Muscle of leg (tissue), 11 donors: Measurements from ENCODE around the gene EDEM2. TPM values are rescaled to one million over a fixed set of nuclear protein-coding genes. Genes with fewer than 3 reads are reported as not detected.
"Not testable (repeated sequence)": the region's sequence is repeated elsewhere in the genome, so short reads cannot be mapped to it uniquely, and the experiment has no call there.

Experiments
- DNase-seq: peaks from one replicate; pipeline ENCODE4 v3.0.0; 2013
- H3K27ac ChIP-seq: one replicate; pipeline ENCODE4 v1.5.1; 2013; ENCODE audit warnings: mild to moderate bottlenecking, low read length, control low read depth
- H3K27me3 ChIP-seq: one replicate; pipeline ENCODE4 v1.6.1; 2013; ENCODE audit warnings: low read length; ENCODE audit not compliant: control insufficient read depth, insufficient read depth
- H3K36me3 ChIP-seq: one replicate; pipeline ENCODE4 v1.6.1; 2013; ENCODE audit warnings: low read length; ENCODE audit not compliant: control insufficient read depth, insufficient read depth
- H3K4me1 ChIP-seq: one replicate; pipeline ENCODE4 v1.6.1; 2013; ENCODE audit warnings: low read length; ENCODE audit not compliant: control insufficient read depth, insufficient read depth
- H3K4me3 ChIP-seq: one replicate; pipeline ENCODE4 v1.5.1; 2013; ENCODE audit warnings: low read length, control low read depth
- H3K9me3 ChIP-seq: replicated peaks from 2 replicates; pipeline ENCODE4 v1.6.1; 2013; ENCODE audit warnings: low read depth, low read length; ENCODE audit not compliant: control insufficient read depth
- WGBS: methylation state at CpG from one replicate; pipeline ENCODE4 v1.1.5; 2013; ENCODE audit warnings: missing lambda C conversion rate; ENCODE audit not compliant: insufficient coverage; 5-methylcytosine and 5-hydroxymethylcytosine counted together
- polyA plus RNA-seq, 8 donors: library from polyadenylated mRNA; unstranded; fragments of 120-200 nt; gene quantifications; one replicate each; pipeline versions ENCODE4 v1.2.1 to v1.2.3, GENCODE V29; 2013; ENCODE audit warnings: inconsistent platforms in 1 of 8, low replicate concordance in 1 of 8; ENCODE audit not compliant: insufficient read length in 8 of 8, insufficient read depth in 1 of 8
- total RNA-seq: library from RNA; stranded (reverse); fragments of 120-200 nt; gene quantifications from one replicate; pipeline ENCODE4 v1.2.4, GENCODE V29; 2013

Gene EDEM2
- total and polyA plus RNA-seq, 9 donors: 7.4 to 10.8 (median 9.4) TPM

GRCh38 chr20:35088231-35089145 is 58.6 kb downstream of the EDEM2 start:
- Histone ChIP-seq H3K4me3 (no peak overlapping the region), H3K9me3 (no peaks in the 10 kb centered on the region), H3K36me3 (peaks cover 9% of the 10 kb centered on the region), H3K27me3 (no peaks in the 10 kb centered on the region), H3K4me1 (peaks cover 14% of the 10 kb centered on the region), H3K27ac (no peak overlapping the region)
- no CpG with 5 or more reads among the region's 2 CpGs for WGBS
- DNase-seq: peak; percentile 11

DNA sequence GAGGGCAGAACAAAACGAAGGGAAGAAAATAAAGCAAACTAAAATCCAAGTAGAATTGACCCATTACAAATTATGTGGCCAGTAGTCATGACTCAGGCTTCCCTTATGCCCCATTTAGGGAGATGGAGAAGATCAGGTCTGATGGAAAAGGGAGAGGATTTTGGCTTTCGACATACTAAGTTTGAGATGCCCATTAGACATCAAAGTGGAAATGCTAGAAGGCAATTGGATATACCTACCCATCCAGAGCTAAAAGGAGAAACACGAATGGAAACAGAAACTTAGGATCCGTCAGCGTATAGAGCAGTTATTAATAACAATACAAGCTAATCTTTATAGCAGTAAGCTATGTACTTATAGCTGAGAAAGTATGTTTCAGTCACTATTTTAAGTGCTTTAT is 59.3 kb downstream of the EDEM2 start:
- no peak for DNase-seq
- peaks cover 10% of the 10 kb centered on the region for H3K4me1 ChIP-seq
- H3K4me3 ChIP-seq: no peak overlapping the region
- peaks cover 9% of the 10 kb centered on the region for H3K36me3 ChIP-seq
- H3K27ac ChIP-seq: no peak overlapping the region
- WGBS: no CpG with 5 or more reads among the region's 5 CpGs
- H3K27me3 ChIP-seq: no peaks in the 10 kb centered on the region
- H3K9me3 ChIP-seq: no peaks in the 10 kb centered on the region

DNA sequence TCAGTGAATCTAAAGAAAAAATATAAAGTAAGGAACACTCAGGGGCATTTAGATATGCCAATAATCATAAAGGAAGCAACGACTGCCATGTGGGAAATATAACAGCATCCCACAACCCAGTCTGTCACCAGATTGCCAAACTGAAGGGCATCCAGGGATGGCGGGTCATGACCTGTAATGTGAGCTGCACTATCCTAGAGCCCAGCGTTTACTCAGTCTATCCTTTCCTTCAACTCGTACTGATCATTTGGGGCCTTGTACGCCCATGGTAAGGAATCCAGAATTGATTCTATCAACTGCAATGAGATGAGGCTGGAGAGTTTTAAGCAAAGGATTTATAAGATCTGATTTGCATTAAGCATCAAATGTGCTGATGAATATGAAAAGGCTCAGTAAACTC is 59.8 kb downstream of the EDEM2 start:
- Histone ChIP-seq H3K27ac (no peak overlapping the region), H3K4me3 (no peak overlapping the region), H3K4me1 (peaks cover 10% of the 10 kb centered on the region), H3K27me3 (no peaks in the 10 kb centered on the region), H3K36me3 (peaks cover 9% of the 10 kb centered on the region), H3K9me3 (no peaks in the 10 kb centered on the region)
- DNase-seq: no peak
- 90% methylated on average over 2 of the region's 5 CpGs for WGBS

GRCh38 chr20:35085477-35086225 is 61.5 kb downstream of the EDEM2 start:
- no peaks in the 10 kb centered on the region for H3K4me1 ChIP-seq
- no peak overlapping the region for H3K27ac ChIP-seq
- WGBS: 100% methylated on average over 3 of the region's 11 CpGs
- H3K27me3 ChIP-seq: no peaks in the 10 kb centered on the region
- no peak overlapping the region for H3K4me3 ChIP-seq
- DNase-seq: no peak
- H3K9me3 ChIP-seq: no peaks in the 10 kb centered on the region
- peaks cover 9% of the 10 kb centered on the region for H3K36me3 ChIP-seq

DNA sequence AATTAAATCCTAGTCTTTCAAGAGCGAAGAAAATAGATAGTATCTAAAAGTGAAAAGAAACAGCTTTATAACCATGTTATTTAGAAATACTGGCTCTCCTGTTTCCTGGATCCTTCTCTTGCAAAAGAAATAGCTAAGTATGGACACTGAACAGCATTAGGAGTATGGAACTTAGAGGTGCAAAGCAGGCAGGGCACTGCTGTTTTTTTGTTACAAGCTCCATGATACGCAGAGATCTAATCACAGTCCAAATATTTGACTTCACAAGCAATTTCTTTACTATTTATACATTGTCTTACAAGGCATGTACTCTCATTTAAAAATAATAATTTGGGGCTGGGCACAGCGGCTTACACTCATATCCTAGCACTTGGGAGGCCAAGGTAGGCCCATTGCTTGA is 62.1 kb downstream of the EDEM2 start:
- no CpG with 5 or more reads among the region's 3 CpGs for WGBS
- Histone ChIP-seq H3K36me3 (peaks cover 9% of the 10 kb centered on the region), H3K4me3 (no peak overlapping the region), H3K27ac (no peak overlapping the region), H3K9me3 (no peaks in the 10 kb centered on the region), H3K27me3 (no peaks in the 10 kb centered on the region), H3K4me1 (no peaks in the 10 kb centered on the region)
- DNase-seq: no peak

- DNase-seq, H3K4me3 ChIP-seq, H3K4me1 ChIP-seq, H3K27ac ChIP-seq, H3K27me3 ChIP-seq, H3K9me3 ChIP-seq: not testable (repeated sequence)
- H3K36me3 ChIP-seq: peaks cover 15% of the 10 kb centered on the region
- WGBS: no CpG with 5 or more reads among the region's 5 CpGs
These were observed 66.8 kb downstream of the EDEM2 start for GRCh38 chr20:35080348-35080642.

GRCh38 chr20:35079472-35080347 is 67.4 kb downstream of the EDEM2 start:
- Histone ChIP-seq H3K9me3 (peaks cover 2% of the 10 kb centered on the region), H3K4me3 (no peak overlapping the region), H3K36me3 (peaks cover 15% of the 10 kb centered on the region), H3K27me3 (no peaks in the 10 kb centered on the region), H3K27ac (no peak overlapping the region), H3K4me1 (no peaks in the 10 kb centered on the region)
- no CpG with 5 or more reads among the region's 8 CpGs for WGBS
- DNase-seq: no peak

- Histone ChIP-seq H3K36me3 (peaks cover 15% of the 10 kb centered on the region), H3K4me3 (no peak overlapping the region), H3K27me3 (no peaks in the 10 kb centered on the region), H3K9me3 (peaks cover 4% of the 10 kb centered on the region), H3K4me1 (no peaks in the 10 kb centered on the region), H3K27ac (no peak overlapping the region)
- 100% methylated on average over 1 of the region's 5 CpGs for WGBS
- DNase-seq: no peak
These were observed 69.3 kb downstream of the EDEM2 start for GRCh38 chr20:35077872-35078271.

DNA sequence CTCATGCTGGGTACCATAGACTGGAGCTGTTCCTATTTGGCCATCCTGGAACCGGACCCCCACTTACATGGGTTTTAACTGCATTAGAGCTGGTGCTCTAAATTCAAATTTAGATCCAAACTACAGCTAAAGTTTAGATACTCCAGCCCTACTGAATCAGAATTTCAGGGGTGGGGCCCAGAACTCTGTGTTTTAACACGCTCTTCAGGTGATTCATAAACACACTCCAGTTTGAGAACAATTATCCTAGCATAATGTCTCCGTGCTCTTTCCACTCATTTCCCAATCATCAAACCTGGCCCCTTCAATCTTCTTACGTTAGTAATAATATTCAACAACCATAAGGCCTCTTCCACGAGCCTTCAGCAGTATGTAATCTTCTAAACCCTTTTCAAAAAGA is 69.8 kb downstream of the EDEM2 start:
- DNase-seq: no peak
- no peaks in the 10 kb centered on the region for H3K27me3 ChIP-seq
- WGBS: 100% methylated on average over 3 of the region's 5 CpGs
- H3K9me3 ChIP-seq: peaks cover 4% of the 10 kb centered on the region
- no peak overlapping the region for H3K27ac ChIP-seq
- peaks cover 15% of the 10 kb centered on the region for H3K36me3 ChIP-seq
- no peaks in the 10 kb centered on the region for H3K4me1 ChIP-seq
- no peak overlapping the region for H3K4me3 ChIP-seq
